GM12874 (cell line): ENCODE data around the gene LCN10.

Experiments
- TF ChIP-seq, protein P1 (sequence below): IDR thresholded peaks from 2 replicates; pipeline ENCODE4 v1.5.1; 2011; ENCODE audit warnings: low read depth, mild to moderate bottlenecking, control low read depth, low read length, moderate library complexity; ENCODE audit not compliant: insufficient read depth

LCN10 gene

DNA sequence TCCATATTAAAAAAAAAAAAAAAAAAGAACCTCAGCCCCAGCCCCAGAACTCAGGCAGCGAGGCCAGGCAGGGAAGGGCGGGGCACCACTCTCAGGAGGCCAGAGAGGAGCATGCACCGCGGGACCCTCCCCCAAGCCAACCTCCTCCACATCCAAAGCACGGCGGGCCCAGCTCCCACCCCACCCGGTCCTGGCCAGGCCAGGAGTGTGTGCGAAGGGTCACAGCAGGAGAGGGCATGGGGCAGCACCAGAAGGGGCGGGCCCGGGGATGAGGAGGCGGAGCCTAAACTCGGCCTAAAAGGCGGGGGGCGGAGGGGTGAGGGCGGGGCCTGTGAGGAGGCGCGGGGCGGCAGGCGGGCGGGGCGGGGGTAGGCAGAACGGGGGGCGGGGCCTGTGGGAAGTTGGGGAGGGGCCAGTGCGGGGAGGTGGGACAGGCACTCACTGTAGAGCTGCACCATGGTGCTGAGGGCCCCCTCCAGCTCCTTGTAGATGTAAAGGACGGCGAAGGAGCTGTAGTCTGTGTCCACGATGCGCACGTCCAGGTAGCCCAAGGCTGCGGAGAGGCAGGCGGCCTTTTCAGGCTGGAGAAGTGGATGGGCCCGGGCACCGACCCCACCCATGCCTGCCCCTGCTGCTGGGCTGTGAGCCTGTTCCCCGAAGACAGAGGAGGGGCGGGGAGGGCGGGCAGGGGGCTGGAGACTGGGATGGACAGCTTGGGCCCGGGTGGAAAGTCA, 20.3 kb upstream of the LCN10 start:
- TF ChIP-seq, protein P1, sequence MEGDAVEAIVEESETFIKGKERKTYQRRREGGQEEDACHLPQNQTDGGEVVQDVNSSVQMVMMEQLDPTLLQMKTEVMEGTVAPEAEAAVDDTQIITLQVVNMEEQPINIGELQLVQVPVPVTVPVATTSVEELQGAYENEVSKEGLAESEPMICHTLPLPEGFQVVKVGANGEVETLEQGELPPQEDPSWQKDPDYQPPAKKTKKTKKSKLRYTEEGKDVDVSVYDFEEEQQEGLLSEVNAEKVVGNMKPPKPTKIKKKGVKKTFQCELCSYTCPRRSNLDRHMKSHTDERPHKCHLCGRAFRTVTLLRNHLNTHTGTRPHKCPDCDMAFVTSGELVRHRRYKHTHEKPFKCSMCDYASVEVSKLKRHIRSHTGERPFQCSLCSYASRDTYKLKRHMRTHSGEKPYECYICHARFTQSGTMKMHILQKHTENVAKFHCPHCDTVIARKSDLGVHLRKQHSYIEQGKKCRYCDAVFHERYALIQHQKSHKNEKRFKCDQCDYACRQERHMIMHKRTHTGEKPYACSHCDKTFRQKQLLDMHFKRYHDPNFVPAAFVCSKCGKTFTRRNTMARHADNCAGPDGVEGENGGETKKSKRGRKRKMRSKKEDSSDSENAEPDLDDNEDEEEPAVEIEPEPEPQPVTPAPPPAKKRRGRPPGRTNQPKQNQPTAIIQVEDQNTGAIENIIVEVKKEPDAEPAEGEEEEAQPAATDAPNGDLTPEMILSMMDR: no peak

GRCh38 chr9:136762221-136762691, 19.5 kb upstream of the LCN10 start:
- TF ChIP-seq, protein P1: no peak

DNA sequence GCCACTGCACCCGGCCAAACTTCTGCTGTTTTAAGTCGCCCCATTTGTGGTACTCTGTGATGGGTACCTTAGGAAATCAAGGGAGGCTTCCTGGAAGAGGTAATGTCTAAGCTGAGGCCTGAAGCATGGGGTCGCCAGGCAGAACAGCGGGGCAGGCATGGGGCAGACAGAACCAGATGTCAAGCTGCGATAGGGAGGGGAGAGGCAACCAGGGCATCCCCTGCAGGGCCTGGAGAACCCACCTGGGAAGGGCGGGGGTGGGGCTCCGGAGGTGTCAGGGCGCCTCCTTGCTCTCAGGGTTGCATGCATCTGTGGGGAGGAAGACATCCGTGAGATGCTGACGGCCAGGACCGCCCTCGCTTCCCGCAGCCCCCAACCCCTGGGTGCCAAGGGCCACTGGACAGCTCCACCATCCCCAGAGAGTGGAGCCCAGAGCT, 18.8 kb upstream of the LCN10 start:
- TF ChIP-seq, protein P1: no peak

DNA sequence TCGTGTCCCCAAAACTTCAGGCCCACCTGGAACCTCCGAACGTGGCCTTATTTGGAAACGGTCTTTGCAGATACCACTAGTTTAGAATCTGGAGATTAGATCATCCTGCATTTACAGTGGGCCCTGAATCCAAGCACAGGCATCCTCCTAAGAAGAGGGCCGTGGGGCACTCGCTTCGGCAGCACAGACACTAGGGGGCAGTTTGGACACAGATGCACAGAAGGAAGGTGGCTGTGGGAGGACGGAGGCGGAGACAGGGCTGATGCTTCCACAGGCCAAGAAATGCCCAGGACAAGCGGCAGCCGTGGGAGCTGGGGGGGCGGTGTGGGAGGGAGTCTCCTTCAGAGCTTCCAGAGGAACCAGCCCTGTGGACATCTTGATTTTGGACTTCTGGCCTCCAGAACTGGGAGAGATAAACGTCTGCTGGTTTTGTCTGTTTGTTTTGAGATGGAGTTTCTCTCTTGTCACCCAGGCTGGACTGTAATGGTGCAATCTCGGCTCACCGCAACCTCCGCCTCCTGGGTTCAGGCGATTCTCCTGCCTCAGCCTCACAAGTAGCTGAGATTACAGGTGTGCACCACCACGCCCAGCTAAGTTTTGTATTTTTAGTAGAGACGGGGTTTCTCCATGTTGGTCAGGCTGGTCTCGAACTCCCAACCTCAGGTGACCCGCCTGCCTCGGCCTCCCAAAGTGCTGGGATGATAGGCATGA, 18.2 kb upstream of the LCN10 start:
- TF ChIP-seq, protein P1: peak; percentile 67

GRCh38 chr9:136760424-136760823, 17.7 kb upstream of the LCN10 start:
- TF ChIP-seq, protein P1: no peak

- TF ChIP-seq, protein P1: no peak
Observed at GRCh38 chr9:136759436-136760325, 16.9 kb upstream of the LCN10 start.

- TF ChIP-seq, protein P1: no peak
Observed at GRCh38 chr9:136759001-136759400, 16.3 kb upstream of the LCN10 start.
